Trophoblast cell (in vitro differentiated cells and primary cell): ENCODE results near the gene CAPN8.
"Not testable (repeated sequence)": the region's sequence is repeated elsewhere in the genome, so short reads cannot be mapped to it uniquely, and the experiment has no call there.

Experiments used
- DNase-seq, 2 donors: peaks; one replicate each; pipeline ENCODE4 v3.0.0-alpha.2; 2016
- H2AFZ ChIP-seq: 2 replicates; pipeline ENCODE4 v1.6.1; 2013; ENCODE audit warnings: low read length, moderate library complexity, mild to moderate bottlenecking; ENCODE audit not compliant: insufficient read depth, poor library complexity
- H2AK5ac ChIP-seq: 2 replicates; pipeline ENCODE4 v1.6.1; 2013; ENCODE audit warnings: mild to moderate bottlenecking, low read length
- H2BK120ac ChIP-seq: 2 replicates; pipeline ENCODE4 v1.6.1; 2013; ENCODE audit warnings: low read length, mild to moderate bottlenecking, moderate library complexity; ENCODE audit not compliant: insufficient read depth, poor library complexity
- H2BK12ac ChIP-seq: 2 replicates; pipeline ENCODE4 v1.6.1; 2013; ENCODE audit warnings: mild to moderate bottlenecking, low read length, moderate library complexity
- H2BK5ac ChIP-seq: 2 replicates; pipeline ENCODE4 v1.6.1; 2013; ENCODE audit warnings: low read length, low read depth, moderate library complexity, mild to moderate bottlenecking; ENCODE audit not compliant: poor library complexity
- H3K14ac ChIP-seq: 2 replicates; pipeline ENCODE4 v1.6.1; 2013; ENCODE audit warnings: mild to moderate bottlenecking, low read length
- H3K18ac ChIP-seq: 2 replicates; pipeline ENCODE4 v1.6.1; 2013; ENCODE audit warnings: mild to moderate bottlenecking, low read length
- H3K23ac ChIP-seq: 2 replicates; pipeline ENCODE4 v1.6.1; 2013; ENCODE audit warnings: low read length
- H3K27ac ChIP-seq: 2 replicates; pipeline ENCODE4 v1.5.1; 2013; ENCODE audit warnings: low read depth, mild to moderate bottlenecking, inconsistent platforms, low read length, moderate library complexity
- H3K27me3 ChIP-seq: 2 replicates; pipeline ENCODE4 v1.6.1; 2013; ENCODE audit warnings: inconsistent platforms, mild to moderate bottlenecking, low read length, moderate library complexity; ENCODE audit not compliant: insufficient read depth
- H3K36me3 ChIP-seq, 2 experiments: 1 replicate in 1 of 2; 2 replicates in 1 of 2; pipeline ENCODE4 v1.6.1; 2013; ENCODE audit warnings: low read length in 2 of 2, mild to moderate bottlenecking in 2 of 2, moderate library complexity in 1 of 2; ENCODE audit not compliant: insufficient read depth in 2 of 2, control insufficient read depth in 1 of 2
- H3K4ac ChIP-seq: 2 replicates; pipeline ENCODE4 v1.6.1; 2013; ENCODE audit warnings: low read depth, mild to moderate bottlenecking, low read length, moderate library complexity
- H3K4me1 ChIP-seq, 2 experiments: 1 replicate in 1 of 2; 2 replicates in 1 of 2; pipeline ENCODE4 v1.6.1; 2013; ENCODE audit warnings: low read length in 2 of 2, mild to moderate bottlenecking in 2 of 2, moderate library complexity in 1 of 2; ENCODE audit not compliant: insufficient read depth in 2 of 2, control insufficient read depth in 1 of 2
- H3K4me2 ChIP-seq: 2 replicates; pipeline ENCODE4 v1.6.1; 2013; ENCODE audit warnings: inconsistent platforms, mild to moderate bottlenecking, low read length, moderate library complexity
- H3K4me3 ChIP-seq: 2 replicates; pipeline ENCODE4 v1.5.1; 2013; ENCODE audit warnings: mild to moderate bottlenecking, low read depth, low read length, inconsistent platforms
- H3K79me1 ChIP-seq: one replicate; pipeline ENCODE4 v1.6.1; 2013; ENCODE audit warnings: low read length
- H3K79me2 ChIP-seq: 2 replicates; pipeline ENCODE4 v1.6.1; 2013; ENCODE audit warnings: low read length, mild to moderate bottlenecking; ENCODE audit not compliant: control insufficient read depth, insufficient read depth, poor library complexity
- H3K9ac ChIP-seq: 2 replicates; pipeline ENCODE4 v1.6.1; 2013; ENCODE audit warnings: mild to moderate bottlenecking, low read length
- H3K9me3 ChIP-seq: 2 replicates; pipeline ENCODE4 v1.6.1; 2013; ENCODE audit warnings: low read depth, mild to moderate bottlenecking, control low read depth, inconsistent platforms, low read length; ENCODE audit not compliant: insufficient read depth
- H4K12ac ChIP-seq: 2 replicates; pipeline ENCODE4 v1.6.1; 2013; ENCODE audit warnings: low read depth, mild to moderate bottlenecking, low read length, moderate library complexity
- H4K8ac ChIP-seq: 2 replicates; pipeline ENCODE4 v1.6.1; 2013; ENCODE audit warnings: low read depth, mild to moderate bottlenecking, low read length, moderate library complexity
- H4K91ac ChIP-seq: one replicate; pipeline ENCODE4 v1.6.1; 2013; ENCODE audit warnings: low read depth, mild to moderate bottlenecking, low read length, moderate library complexity
- WGBS: extraction: QIAGEN DNeasy Blood & Tissue Kit; methylation state at CpG from one replicate; pipeline ENCODE4 v1.1.7; 2013; ENCODE audit warnings: missing lambda C conversion rate; ENCODE audit not compliant: insufficient read length, insufficient coverage; ENCODE audit errors: extremely low coverage; 5-methylcytosine and 5-hydroxymethylcytosine counted together

Gene CAPN8

DNA sequence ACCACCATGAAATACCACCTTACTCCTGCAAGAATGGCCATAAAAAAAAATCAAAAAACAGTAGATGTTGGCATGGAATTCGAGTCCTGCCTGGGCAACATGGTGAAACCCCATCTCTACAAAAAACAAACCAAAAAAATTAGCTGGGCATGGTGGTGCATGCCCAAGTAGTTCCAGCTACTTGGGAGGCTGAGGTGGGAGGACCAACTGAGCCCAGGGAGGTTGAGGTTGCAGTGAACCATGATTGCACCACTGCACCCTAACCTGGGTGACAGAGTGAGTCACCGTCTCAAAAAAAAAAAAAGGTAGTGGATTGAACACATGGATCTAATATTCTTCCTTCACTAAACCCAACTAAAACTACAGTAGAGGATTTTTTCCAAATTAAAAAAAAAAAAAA lies 146.4 kb downstream of the CAPN8 start:
- Histone ChIP-seq H4K8ac (no peak overlapping the region), H3K79me1 (no peaks in the 10 kb centered on the region), H3K4ac (no peak overlapping the region), H3K9ac (no peak overlapping the region), H2AFZ (no peak overlapping the region), H3K9me3 (no peaks in the 10 kb centered on the region), H3K4me3 (no peak overlapping the region), H3K4me2 (no peak overlapping the region), H3K23ac (no peak overlapping the region), H3K79me2 (no peaks in the 10 kb centered on the region), H3K27me3 (no peaks in the 10 kb centered on the region), H3K4me1 (no peaks in the 10 kb centered on the region), H4K91ac (no peak overlapping the region), H3K18ac (no peak overlapping the region), H3K14ac (no peak overlapping the region), H3K27ac (no peak overlapping the region), H3K36me3 (no peaks in the 10 kb centered on the region), H2BK120ac (no peak overlapping the region), H4K12ac (no peak overlapping the region), H2BK12ac (no peak overlapping the region), H2BK5ac (no peak overlapping the region), H2AK5ac (no peak overlapping the region)
- DNase-seq, result no peak
- no CpG with 5 or more reads among the region's 2 CpGs for WGBS

DNA sequence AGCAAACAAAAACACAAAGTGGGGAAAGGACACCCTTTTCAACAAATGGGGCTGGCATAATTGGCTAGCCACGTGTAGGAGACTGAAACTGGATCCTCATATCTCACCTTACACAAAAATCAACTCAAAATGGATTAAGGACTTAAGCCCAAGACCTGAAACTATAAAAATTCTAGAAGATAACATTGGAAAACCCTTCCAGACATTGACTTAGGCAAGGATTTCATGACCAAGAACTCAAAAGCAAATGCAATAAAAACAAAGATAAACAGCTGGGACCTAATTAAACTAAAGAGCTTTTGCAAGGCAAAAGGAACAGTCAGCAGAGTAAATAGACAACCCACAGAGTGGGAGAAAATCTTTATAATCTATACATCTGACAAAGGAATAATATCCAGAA lies 146.9 kb downstream of the CAPN8 start:
- H3K9me3 ChIP-seq, H3K79me1 ChIP-seq, H2AK5ac ChIP-seq, H3K27ac ChIP-seq, H3K4me2 ChIP-seq, H4K8ac ChIP-seq, H3K4me3 ChIP-seq, H3K4ac ChIP-seq, H3K23ac ChIP-seq, H3K27me3 ChIP-seq, H2AFZ ChIP-seq, H4K12ac ChIP-seq, H3K4me1 ChIP-seq, H3K18ac ChIP-seq, H3K36me3 ChIP-seq, DNase-seq, H2BK120ac ChIP-seq, H3K14ac ChIP-seq, H2BK5ac ChIP-seq, H4K91ac ChIP-seq, H2BK12ac ChIP-seq, H3K9ac ChIP-seq, H3K79me2 ChIP-seq: not testable (repeated sequence)
- no CpG with 5 or more reads among the region's 1 CpG for WGBS

DNA sequence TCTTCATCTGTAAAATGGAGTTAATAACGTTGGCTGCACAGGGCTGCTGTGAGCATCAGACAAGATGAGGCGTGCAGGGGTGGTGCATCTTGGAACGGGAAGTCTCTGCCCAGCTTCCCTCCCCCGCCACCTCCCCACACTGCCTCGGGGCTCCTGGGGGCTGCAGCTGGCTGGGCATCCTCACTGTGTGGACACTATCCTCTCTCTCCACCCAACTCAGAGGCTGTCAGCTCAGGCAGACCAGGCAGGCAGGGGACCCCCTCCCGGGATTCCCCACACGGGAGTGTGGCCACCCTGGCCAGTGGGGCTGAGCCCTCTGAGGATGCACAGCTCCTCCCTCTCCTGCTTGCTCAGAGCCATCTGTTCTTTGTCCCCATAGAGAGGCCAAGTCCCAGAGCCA lies 149.6 kb downstream of the CAPN8 start:
- no peak overlapping the region for H4K8ac ChIP-seq
- no peaks in the 10 kb centered on the region for H3K36me3 ChIP-seq
- H3K4me3 ChIP-seq, result no peak overlapping the region
- H3K79me1 ChIP-seq, result no peaks in the 10 kb centered on the region
- H3K27ac ChIP-seq, result no peak overlapping the region
- no peaks in the 10 kb centered on the region for H3K27me3 ChIP-seq
- peaks cover 4% of the 10 kb centered on the region for H3K9me3 ChIP-seq
- no peak overlapping the region for H3K4me2 ChIP-seq
- WGBS, result no CpG with 5 or more reads among the region's 7 CpGs
- DNase-seq, result no peak
- H4K12ac ChIP-seq, result no peak overlapping the region
- no peak overlapping the region for H3K18ac ChIP-seq
- no peak overlapping the region for H2BK120ac ChIP-seq
- H3K4me1 ChIP-seq, result no peaks in the 10 kb centered on the region
- H3K14ac ChIP-seq, result no peak overlapping the region
- no peak overlapping the region for H3K4ac ChIP-seq
- H2BK12ac ChIP-seq, result no peak overlapping the region
- no peak overlapping the region for H3K9ac ChIP-seq
- no peak overlapping the region for H4K91ac ChIP-seq
- H2BK5ac ChIP-seq, result no peak overlapping the region
- no peaks in the 10 kb centered on the region for H3K79me2 ChIP-seq
- H3K23ac ChIP-seq, result no peak overlapping the region
- no peak overlapping the region for H2AK5ac ChIP-seq
- H2AFZ ChIP-seq, result no peak overlapping the region

DNA sequence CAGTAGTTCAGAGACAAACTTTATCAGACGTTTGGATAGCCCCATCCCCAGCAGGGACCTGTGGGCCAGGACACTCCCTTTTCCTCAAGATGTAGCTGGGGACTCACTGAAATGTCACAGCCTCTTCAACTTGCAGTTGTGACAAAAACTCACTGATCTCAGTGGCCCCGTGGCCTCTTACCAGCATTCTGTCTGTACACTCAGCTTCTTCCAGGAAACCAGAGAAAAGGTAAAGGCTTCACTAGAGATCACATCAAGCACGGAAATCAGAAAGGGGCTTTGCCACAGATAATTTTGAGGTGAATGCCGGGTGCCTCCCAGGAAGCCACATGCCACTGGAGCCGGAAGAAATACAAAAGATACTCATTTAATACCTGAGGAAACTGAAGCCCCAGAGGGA lies 150.1 kb downstream of the CAPN8 start:
- Histone ChIP-seq H3K36me3 (no peaks in the 10 kb centered on the region), H3K4me1 (no peaks in the 10 kb centered on the region), H3K18ac (no peak overlapping the region), H4K12ac (no peak overlapping the region), H2BK120ac (no peak overlapping the region), H3K4ac (no peak overlapping the region), H2BK5ac (no peak overlapping the region), H3K27ac (no peak overlapping the region), H4K8ac (no peak overlapping the region), H3K14ac (no peak overlapping the region), H3K27me3 (no peaks in the 10 kb centered on the region), H3K79me2 (no peaks in the 10 kb centered on the region), H2AFZ (no peak overlapping the region), H3K9ac (no peak overlapping the region), H3K4me3 (no peak overlapping the region), H3K79me1 (no peaks in the 10 kb centered on the region), H3K4me2 (no peak overlapping the region), H3K23ac (no peak overlapping the region), H4K91ac (no peak overlapping the region), H2BK12ac (no peak overlapping the region), H2AK5ac (no peak overlapping the region), H3K9me3 (peaks cover 6% of the 10 kb centered on the region)
- no CpG with 5 or more reads among the region's 5 CpGs for WGBS
- DNase-seq, result no peak
